GM19043 (cell line): ENCODE data around the gene GDAP2.
"Not testable (repeated sequence)": the region's sequence is repeated elsewhere in the genome, so short reads cannot be mapped to it uniquely, and the experiment has no call there.

Source experiments
- ATAC-seq: cut with Tn5 transposase; IDR thresholded peaks from one replicate; pipeline ENCODE4 v1.9.1; 2021; ENCODE audit warnings: low read depth; ENCODE audit not compliant: unreplicated experiment

GDAP2 gene

DNA sequence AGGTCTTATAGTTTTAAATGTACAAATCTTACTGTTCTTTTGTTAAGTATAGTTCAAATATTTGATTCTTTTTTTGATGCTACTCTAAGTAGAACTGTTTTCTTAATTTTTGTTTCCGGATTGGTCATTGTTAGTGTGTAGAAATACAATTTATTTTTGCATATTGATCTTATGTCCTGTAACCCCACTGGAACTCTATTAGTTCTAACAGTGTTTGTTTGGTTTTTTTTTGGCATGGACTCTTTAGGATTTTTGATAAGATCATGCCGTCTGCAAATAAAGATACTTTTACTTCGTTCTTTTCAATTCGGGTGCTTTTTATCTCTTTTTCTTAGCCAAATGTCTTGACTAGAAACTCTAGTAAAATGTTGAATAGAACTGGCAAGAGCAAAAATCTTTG is 26.5 kb downstream of the GDAP2 start:
- ATAC-seq = no peak

GRCh38 chr1:117899801-117900200 is 29.6 kb downstream of the GDAP2 start:
- ATAC-seq = no peak

DNA sequence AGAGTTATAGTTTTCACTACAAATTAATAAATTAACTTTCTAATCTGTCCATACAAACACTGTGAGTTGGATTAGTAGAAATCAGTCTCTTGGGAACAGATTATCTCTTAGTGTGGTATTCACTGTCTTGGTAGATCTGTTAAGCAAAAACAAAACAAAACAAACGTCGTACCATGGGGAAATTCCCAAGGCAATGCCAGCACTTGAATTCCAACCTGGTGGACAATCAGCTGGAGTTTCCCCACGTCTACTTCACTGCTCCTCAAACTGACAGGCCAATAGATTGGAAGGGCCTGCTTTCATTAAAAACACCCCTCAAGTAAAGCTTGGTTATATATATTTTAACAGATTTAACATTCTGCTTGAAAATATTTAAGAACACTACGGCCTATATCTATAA is 31.9 kb downstream of the GDAP2 start:
- no peak for ATAC-seq

GRCh38 chr1:117895482-117896114 is 33.8 kb downstream of the GDAP2 start:
- peak; percentile 78 for ATAC-seq

DNA sequence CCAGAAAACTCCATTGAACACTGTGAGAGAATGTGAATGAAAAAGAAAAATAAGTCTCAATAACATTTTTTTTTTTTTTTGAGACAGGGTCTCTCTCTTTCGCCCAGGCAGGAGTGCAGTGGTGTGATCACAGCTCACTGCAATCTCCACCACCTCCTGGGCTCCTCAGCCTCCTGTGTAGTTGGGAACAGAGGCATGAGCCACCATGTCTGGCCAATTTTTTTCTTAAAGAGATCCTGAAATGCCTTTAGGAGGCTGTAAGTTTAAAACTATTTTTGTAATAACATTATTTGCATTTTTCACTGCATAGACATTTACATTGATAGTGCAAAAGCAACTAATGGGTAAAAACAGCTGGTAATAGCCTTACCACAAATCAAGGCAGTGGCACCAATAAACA is 35.3 kb downstream of the GDAP2 start:
- ATAC-seq = no peak

DNA sequence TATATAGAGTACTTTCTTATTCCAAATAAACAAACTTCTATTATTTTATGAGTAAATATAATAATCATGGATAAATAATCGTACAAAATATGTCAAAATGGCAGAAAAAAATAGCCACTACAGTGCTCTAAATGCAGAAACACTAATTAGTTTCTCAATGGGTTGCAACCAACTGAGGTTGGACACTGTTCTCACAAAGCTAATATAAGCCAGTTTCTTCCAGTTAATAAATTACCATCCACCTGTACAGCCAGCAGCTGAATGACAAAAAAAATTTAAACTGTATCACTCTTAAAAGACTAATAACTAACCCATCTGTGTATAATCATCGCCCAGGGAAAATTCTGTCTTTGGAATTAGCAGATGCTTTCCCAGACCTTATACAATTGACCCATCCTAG is 36.9 kb downstream of the GDAP2 start:
- ATAC-seq = no peak

GRCh38 chr1:117890452-117890851 is 39.0 kb downstream of the GDAP2 start:
- no peak for ATAC-seq

DNA sequence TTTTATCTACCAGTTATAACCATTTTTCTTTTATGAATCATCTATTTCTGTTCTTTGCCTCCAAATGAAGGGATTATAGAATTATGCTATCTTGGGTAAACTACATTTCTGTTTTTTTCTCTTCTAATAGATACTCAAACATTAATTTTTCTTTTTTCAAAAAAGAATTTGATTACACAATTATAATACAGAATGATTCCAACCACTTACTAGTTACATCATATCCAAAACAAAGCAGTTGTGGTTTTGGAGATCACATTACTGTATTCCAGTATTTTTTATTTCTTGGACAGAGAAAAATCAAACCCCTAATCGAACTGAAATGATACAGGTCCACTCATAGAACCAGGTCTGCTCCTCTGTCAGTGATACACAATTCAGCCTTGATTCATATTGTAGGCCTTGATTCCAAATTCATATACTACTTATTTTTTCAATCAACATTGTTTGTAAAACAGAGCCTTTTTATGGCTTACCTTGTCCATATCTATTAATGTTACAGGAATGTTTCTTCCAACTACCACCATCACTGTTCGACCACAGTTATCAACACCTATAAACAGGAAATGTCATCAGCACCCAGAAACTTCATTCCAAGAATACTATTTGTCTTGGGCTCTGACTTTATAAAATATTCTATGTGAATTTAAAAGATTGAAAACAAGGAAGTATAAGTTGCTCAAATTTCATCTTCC is 43.2 kb downstream of the GDAP2 start:
- ATAC-seq = no peak

DNA sequence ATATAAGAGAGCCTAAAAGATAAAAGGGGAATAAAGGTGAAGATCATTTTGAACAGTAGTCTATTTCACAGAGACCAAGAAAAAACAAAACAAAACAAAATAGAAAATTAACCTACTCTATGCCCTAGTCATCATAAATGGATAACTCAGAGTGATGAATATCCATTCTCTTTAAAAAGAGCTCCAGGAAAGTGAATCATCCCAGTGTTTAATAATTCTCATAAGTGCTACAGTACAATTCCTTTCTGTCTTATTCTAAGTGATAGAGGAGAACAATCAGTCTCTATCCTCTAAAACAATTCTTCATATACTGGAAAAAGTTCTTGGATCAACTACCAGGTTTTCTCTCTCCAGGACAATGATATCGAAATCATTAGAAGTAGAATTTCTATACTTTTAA is 45.8 kb downstream of the GDAP2 start:
- ATAC-seq = no peak

GRCh38 chr1:117879284-117879683 is 50.1 kb downstream of the GDAP2 start:
- ATAC-seq = no peak

GRCh38 chr1:117877823-117878222 is 51.6 kb downstream of the GDAP2 start:
- ATAC-seq = no peak

DNA sequence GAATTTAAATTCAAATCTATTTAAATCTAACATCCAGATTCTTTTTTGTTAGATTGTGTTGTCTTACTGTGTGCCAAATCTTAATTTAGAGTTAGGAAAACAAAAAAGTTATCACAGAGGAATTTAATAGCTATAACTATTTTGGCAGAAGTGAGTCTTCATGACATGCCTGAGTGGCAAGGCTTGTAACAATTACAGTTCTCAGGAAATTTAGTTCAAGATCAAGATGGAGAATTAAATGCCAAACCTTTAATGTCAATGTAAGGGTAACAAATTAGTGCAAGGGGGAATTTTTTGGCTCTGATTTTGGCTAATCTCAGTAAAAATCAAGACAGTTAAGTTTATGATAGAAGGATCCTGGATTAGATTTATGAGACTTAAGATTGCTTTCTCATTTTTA is 58.4 kb downstream of the GDAP2 start:
- no peak for ATAC-seq

DNA sequence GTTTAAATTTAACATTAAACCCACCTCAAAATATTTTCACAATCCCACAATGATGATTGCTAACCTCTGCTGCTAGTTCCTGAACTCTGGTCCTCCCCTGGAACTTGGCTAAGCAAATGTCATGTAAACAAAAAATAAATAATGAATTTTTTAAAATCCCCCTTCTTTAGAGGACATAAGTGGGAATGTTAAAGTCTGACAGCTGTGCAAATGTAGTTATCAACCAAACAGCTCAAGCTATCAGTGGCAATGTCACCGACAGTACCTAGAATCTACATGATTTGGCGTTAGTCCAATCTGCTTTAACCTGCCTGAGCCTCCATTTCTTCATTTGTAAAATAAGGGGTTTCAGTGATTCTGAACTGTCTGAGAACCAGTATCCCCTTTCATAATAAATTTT is 67.7 kb downstream of the GDAP2 start:
- ATAC-seq = no peak

GRCh38 chr1:117860896-117861610 is 68.4 kb downstream of the GDAP2 start:
- no peak for ATAC-seq

- no peak for ATAC-seq
Observed at GRCh38 chr1:117859901-117860300, 69.5 kb downstream of the GDAP2 start.

DNA sequence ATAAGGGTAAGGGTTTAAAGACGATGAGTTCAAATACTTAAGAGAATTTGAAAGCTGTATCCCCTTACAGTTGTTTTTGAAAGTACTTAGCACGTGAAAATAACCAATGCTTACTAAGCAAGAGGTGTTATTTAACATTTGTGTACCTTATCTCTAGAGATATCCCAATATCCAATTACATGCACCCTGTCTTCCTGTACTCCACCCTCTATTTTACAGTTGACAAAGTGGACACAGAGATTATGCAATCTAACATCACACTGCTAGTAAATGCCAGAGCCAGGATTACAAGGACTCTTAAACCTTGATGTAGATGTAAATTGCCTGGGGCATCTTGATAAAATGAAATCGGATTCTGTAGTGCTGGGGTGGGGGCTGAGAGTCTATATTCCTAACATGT is 72.0 kb downstream of the GDAP2 start:
- ATAC-seq = no peak

DNA sequence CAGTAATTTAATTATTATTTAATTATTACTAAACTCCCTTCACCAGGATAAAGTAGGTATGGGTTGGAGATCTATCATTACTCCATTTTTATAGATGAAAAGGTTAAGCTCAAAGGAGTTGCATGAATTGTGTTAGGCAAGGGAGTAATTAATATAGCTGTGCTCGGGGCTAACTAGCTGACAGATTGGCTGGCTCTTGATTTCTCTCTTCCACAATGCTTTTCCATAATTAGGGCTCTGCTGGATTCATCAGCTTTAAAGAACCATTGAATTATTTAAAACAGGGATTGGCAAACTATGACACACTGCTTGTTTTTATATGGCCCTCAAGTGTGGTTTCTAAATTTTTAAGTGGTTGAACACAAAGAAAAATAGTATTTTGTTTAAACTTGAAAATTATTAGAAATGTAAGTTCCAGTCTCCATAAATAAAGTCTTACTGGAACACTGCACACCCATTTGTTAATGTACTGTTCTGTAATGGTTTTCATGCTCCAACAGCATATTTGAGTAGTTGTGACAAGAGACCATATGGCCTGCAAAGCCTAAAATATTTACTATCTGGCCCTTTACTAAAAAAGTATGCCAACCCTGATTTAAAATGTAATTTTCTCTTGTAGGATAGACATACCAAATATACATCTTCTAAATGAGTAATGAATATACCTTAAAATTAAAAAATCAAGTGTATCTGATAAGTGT is 76.4 kb downstream of the GDAP2 start:
- ATAC-seq = no peak

DNA sequence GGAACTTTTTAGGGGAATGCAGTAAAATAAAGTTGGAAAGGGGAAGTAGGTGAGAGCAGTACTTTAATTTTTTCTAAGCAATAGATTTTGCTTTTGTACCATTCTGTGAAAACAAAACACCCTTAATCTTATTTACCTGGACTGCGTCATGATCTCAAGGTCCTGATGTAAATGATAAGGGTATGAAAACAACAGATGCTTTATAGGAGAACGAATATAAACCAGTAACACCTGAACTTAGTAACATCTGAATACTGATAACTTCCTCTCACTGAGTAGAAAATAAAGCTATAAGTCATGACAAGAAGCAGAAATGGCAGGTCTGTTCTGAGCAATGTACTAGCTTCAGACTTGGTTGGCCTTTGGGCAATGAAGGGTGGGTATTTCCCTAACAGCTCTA is 77.7 kb downstream of the GDAP2 start:
- ATAC-seq = no peak

DNA sequence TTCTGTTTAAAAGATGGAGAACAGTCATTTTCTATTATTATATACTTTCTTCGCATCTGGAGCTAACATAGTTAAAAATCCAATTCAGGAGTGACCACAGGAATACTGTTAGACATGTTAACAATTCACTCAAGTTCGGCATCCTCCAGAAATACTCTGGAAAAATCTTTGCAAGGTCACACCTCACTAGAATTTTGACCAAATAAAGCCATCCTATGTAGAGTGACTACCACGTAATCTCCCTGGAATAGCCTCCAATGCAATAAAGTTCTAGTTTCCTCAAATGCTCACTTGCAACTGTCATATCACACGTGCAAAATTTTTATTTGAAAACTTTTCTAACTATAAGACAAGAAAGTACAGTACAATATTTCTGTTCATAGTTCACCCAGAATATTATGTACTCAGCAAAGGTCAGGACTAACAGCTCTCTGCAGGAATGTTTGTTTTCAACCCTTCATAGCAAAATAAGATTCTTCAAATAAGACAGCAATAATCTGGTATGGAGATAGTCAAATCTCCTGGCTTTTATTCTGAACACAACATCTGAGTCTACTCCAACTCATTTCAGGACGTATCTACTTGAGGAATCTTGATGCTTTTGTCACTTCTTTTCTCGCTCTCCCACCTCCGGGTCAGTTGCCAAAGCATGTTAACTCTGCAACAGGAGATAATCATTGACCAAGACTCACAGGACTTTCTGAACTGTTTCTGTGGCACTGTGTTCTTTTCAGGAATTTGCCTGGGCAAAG is 82.6 kb downstream of the GDAP2 start:
- ATAC-seq = no peak

- not testable (repeated sequence) for ATAC-seq
Observed at GRCh38 chr1:117844478-117844877, 84.9 kb downstream of the GDAP2 start.

DNA sequence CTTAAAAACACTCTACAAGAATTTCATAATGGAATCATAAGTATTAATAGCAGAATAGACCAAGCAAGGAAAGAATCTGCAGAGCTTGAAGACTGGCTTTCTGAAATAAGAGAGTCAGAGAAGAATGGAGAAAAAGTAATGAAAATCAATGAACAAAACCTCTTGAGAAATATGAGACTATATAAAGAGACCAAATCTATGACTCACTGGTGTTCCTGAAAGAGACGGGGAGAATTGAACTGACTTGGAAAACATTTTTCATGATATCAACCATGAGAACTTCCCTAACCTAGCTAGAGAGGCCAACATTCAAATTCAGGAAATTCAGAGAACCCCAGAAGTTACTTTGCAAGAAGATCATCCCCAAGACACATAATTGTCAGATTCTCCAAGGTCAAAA is 85.6 kb downstream of the GDAP2 start:
- no peak for ATAC-seq
